Measurements from ENCODE around the gene GMNN.
A peak's percentile ranks its signal among the peaks of the same experiment; 100 is the strongest.
"Not testable (repeated sequence)": the region's sequence is repeated elsewhere in the genome, so short reads cannot be mapped to it uniquely, and the experiment has no call there.

GMNN gene

DNA sequence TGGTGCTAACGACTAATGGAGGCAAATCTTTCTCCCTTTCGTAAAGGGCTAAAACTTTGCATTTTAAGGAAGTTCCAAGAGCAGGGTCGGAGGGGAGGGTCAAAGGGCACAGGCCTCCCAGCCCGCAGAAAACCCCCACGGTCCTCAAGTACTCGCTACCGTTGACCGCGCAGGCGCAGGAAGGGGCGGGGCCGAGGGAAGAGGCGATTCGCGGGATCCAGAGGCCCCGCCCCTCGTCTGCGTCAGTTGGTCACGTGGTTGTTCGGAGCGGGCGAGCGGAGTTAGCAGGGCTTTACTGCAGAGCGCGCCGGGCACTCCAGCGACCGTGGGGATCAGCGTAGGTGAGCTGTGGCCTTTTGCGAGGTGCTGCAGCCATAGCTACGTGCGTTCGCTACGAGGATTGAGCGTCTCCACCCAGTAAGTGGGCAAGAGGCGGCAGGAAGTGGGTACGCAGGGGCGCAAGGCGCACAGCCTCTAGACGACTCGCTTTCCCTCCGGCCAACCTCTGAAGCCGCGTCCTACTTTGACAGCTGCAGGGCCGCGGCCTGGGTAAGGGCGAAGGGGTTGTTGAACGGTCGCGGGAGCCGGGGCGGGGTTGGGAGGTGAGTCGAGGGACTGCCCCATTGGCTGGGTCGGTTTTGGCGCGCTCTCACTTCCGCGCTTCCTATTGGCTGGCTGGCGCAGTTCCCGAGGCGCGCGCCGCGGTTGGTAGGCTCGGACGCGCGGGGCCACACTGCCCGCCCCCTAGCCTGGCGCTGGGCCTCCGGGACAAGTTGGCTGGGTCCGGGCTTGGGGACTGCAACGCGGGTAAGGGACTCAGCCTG lies at the start of gene GMNN:
GMNN (plus strand) TSS at position 242 of the 824 bp plus-strand sequence. CDS start 2,310 bp downstream, outside the sequence.
- in situ Hi-C loops (cut with HindIII; ENCODE audit: low pct_ligation_motif_present, low pct_unique_long_range_greater_than_20kb, low sequenced_read_pairs): no loop called here
- peak; percentile 92 for DNase-seq

DNA sequence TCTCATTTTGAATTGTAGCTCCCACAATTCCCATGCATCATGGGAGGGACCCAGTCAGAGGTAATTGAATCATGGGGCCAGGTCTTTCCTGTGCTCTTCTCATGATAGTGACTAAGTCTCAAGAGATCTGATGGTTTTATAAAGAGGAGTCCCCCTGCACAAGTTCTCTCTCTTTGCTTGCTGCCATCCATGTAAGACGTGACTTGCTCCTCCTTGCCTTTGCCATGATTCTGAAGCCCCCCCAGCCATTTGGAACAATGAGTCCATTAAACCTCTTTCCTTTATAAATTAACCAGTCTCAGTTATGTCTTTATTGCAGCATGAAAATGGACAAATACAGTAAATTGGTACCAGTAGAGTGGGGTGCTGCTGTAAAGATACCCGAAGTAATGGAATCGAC lies 44.1 kb upstream of the GMNN start:
- DNase-seq; in situ Hi-C loops (cut with HindIII; ENCODE audit: low pct_ligation_motif_present, low pct_unique_long_range_greater_than_20kb, low sequenced_read_pairs): not testable (repeated sequence)

DNA sequence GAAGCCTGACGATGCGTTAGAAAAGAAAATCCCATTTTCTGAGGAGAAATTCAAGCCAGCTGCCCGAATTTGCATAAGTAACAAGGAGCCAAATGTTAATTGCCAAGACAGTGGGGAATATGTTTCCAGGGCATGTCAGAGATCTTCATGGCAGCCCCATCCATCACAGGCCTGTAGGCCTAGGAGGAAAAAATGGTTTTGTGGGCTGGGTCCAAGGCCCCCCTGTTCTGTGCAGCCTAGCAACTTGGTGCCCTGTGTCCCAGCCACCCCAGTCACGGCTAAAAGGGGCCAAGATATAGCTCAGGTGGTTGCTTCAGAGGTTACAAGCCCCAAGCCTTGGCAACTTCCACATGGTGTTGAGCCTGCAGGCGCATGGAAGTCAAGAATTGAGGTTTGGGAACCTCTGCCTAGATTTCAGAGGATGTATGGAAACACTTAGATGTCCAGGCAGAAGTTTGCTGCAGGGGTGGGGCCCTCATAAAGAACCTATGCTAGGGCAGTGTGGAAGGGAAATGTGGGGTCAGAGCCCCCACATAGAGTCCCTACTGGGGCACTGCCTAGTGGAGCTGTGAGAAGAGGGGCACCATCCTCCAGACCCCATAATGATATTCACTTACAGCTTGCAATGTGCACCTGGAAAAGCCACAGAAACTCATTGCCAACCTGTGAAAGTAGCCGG lies 43.1 kb upstream of the GMNN start:
- in situ Hi-C loops (cut with HindIII; ENCODE audit: low pct_ligation_motif_present, low pct_unique_long_range_greater_than_20kb, low sequenced_read_pairs); DNase-seq: not testable (repeated sequence)

DNA sequence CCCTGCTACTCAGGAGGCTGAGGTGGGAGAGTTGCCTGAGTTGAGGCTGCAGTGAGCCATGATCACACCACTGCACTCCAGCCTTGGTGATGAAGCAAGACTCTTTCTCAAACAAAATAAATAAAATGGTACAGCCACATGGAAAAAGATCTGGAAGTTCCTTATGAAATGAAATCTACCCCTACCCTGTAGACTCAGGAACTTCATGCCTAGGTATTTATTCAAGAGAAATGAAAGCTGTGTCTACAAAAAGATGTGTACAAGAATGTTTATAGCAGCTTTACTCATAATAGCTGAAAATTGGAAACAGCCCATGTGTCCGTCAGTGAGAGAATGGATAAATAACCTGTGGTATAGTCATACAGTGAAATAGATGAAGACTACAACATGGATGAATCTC lies 40.6 kb upstream of the GMNN start:
- no peak for DNase-seq
- in situ Hi-C loops (cut with HindIII; ENCODE audit: low pct_ligation_motif_present, low pct_unique_long_range_greater_than_20kb, low sequenced_read_pairs): no loop called here

DNA sequence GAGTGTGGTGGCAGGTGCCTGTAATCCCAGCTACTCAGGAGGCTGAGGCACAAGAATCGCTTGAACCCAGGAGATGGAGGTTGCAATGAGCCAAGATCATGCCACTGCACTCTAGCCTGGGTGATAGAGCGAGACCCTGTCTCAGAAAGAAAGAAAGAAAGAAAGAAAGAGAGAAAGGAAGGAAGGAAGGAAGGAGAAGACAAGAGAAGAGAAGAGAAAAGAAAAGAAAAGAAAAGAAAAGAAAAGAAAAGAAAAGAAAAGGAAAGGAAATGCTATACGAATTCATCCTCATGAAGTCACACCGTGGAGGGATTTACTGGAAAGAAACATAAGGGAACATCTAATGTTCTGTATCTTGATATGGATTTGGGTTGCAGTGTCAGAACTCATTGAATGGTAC lies 40.0 kb upstream of the GMNN start:
- DNase-seq; in situ Hi-C loops (cut with HindIII; ENCODE audit: low pct_ligation_motif_present, low pct_unique_long_range_greater_than_20kb, low sequenced_read_pairs): not testable (repeated sequence)

DNA sequence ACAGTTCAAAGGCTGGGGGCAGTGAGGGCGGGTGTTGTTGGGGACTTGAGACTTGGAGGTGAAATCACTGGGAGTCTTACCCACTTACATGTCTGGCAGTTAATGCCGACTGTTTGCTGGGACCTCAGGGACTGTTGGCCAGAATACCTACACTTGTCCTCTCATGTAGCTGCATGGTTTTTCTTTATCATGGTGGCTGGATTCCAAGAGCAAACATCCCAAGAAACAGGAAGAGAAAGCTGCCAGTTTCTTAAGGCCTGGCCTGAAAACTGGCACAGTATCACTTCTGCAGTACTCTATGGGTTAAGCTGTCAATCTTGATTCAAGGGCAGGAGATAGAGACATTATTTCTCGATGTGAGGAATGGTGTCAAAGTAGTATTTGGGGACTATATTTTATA lies 36.0 kb upstream of the GMNN start:
- no peak for DNase-seq
- in situ Hi-C loops (cut with HindIII; ENCODE audit: low pct_ligation_motif_present, low pct_unique_long_range_greater_than_20kb, low sequenced_read_pairs): no loop called here

DNA sequence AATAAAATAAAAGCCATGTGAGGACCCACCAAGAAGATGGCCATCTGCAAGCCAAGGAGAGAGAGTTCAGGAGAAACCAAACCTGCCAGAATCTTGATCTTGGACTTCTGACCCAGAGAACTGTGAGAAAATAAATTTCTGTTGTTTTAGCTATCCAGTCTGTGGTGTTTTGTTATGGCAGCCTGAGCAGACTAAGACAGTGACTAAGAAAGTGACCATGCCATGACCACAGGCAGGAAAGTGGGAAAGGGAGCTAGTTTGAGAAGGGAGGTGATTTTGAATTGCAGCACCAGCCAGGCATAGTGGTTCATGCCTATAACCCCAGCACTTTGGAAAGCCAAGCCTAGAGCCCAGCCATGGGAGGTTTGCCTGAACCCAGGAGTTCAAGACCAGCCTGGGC lies 33.9 kb upstream of the GMNN start:
- in situ Hi-C loops (cut with HindIII; ENCODE audit: low pct_ligation_motif_present, low pct_unique_long_range_greater_than_20kb, low sequenced_read_pairs): no loop called here
- DNase-seq: no peak

DNA sequence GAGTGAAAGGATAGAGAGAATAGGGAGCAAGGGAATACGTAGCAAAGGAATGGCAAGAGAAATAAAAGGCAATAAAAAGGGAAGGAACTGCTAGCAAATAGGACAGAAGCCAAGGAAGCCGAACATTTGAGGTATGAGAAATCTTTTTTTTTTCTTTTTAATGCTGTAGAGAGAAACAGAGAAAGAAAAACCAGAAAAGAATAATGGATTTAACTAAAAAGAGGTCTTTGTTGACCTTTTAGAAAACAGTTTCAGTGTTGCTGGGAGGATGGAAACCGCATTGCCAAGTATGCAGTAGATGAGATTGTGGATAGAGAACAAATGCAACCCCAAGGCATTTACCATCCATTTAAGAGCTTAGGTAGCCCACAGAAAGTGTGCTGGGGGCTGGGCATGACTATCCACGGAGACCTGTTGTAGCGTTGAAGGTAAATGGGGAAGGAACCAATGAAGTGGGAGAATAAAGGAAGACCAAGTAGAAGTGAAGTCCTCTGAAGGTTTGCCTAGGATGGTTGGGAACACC lies 32.5 kb upstream of the GMNN start:
- no peak for DNase-seq
- in situ Hi-C loops (cut with HindIII; ENCODE audit: low pct_ligation_motif_present, low pct_unique_long_range_greater_than_20kb, low sequenced_read_pairs): no loop called here

DNA sequence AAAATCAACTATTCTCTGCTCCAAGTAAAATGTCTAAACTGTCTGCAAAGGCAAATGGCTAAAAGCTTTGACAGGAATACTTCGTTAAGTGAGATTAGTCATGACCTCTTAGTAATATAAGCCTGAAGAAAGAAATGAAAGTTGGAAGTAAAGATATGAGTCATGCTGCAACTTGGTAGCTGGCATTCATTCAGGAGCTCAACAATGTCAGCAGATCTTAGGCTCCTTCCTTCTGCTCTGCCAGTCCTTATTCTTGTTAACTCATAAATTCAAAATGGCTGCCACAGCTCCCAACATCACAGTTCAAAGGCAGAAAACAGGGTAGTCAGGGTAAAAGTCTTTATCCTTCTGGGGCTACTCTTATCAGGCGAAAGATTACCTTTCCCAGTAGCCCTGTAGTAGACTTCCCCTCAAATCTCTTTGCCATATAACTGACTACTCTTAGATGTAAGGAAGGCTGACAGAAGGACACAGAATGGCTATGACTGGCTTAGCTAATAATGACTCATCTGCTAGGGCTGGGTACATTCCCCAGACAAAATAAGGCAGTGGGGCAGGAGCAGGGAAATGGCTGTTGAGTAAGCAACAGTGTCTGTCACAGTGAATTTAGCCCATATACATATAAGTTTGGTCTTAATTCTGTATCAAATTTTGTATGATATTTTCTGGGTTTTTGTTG lies 31.3 kb upstream of the GMNN start:
- peak; percentile 71 for DNase-seq
- in situ Hi-C loops (cut with HindIII; ENCODE audit: low pct_ligation_motif_present, low pct_unique_long_range_greater_than_20kb, low sequenced_read_pairs): no loop called here

DNA sequence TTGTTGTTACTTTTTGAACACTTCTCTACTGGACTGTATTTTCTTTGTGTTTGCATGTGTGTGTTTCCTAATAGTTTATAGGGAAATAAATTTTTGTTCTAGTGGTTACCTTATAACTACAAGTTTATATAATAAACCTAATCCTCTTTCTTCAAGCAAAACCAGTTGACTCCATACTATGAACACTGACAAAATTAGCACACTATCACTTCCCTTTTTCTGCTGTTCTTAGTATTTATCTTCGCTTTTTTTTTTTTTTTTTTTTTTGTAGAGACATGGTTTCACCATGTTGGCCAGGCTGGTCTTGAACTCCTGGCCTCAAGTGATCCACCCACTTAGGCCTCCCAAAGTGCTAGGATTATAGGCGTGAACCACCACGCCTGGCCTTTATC lies 30.8 kb upstream of the GMNN start:
- DNase-seq: no peak
- in situ Hi-C loops (cut with HindIII; ENCODE audit: low pct_ligation_motif_present, low pct_unique_long_range_greater_than_20kb, low sequenced_read_pairs): no loop called here

DNA sequence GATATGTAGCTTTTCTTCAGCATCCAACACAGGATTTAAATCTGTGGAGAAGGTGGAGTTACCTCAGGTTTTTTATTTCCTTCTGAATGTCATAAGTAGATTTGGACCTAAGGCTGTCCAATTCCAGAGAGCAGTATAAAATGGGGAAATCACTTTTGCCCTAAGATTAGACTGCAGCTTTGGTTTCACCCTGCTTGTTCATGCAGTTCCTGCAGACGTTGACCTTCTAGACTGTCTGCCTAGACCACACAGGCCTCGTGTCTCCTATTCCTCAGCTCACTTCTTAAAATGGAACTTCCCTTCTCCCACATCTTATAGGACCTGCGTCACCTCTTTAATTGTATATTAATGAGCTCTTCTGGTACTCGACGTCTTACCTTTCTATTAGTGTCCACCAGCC lies 29.8 kb upstream of the GMNN start:
- in situ Hi-C loops (cut with HindIII; ENCODE audit: low pct_ligation_motif_present, low pct_unique_long_range_greater_than_20kb, low sequenced_read_pairs): no loop called here

DNA sequence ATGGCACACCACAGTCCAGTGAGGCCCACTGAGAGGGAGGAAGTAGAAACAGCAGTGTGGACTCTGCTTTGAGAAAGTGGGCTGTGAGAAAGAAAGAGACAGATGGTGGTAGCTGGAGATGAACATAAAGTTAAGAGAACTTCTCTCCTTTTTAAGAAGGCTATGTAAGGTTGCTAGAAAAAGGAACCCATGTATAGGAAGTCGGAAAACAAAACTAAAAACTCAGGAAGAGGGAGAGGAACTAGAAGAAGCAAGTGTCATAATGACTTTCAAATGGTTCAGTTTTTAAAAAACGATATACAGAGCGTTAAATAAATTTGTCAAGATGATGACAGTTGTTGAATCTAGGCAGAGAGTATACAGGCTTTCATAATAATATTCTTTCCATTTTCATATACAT lies 25.4 kb upstream of the GMNN start:
- in situ Hi-C loops (cut with HindIII; ENCODE audit: low pct_ligation_motif_present, low pct_unique_long_range_greater_than_20kb, low sequenced_read_pairs): no loop called here
- no peak for DNase-seq

More for the DNA sequence above, 29.8 kb upstream of the GMNN start:
- no peak for DNase-seq

DNA sequence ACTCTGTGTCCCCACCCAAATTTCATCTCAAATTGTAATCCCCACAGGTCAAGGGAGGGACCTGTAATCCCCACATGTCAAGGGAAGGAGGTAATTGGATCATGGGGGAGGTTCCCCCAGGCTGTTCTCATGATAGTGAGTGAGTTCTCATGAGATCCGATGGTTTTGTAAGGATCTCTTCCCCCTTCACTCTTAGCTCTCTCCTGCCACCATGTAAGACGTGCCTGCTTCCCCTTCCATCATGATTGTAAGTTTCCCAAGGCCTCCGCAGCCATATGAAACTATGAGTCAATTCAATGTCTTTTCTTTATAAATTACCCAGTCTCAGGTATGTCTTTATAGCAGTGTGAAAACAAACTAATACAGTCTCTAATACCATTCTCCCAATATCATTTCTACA lies 23.9 kb upstream of the GMNN start:
- DNase-seq; in situ Hi-C loops (cut with HindIII; ENCODE audit: low pct_ligation_motif_present, low pct_unique_long_range_greater_than_20kb, low sequenced_read_pairs): not testable (repeated sequence)

DNA sequence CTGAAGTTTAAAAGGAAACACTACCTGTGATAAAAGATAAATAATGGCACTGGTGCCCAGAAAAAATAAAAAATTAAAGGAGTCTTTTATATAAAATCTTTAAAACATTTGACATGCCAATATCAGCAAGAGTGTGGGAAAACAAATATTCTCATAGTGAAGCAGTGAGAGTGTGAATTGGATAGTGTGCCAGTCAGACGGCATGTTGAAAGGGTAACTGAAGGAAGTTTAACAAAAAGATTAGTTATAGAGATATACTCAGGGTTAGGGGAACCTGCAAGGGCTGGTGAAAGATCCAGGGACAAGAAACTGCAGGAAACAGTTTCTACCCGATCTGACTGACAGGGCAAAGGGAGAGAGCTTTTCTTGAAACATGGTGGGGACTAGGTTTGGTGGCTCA lies 22.2 kb upstream of the GMNN start:
- no peak for DNase-seq
- in situ Hi-C loops (cut with HindIII; ENCODE audit: low pct_ligation_motif_present, low pct_unique_long_range_greater_than_20kb, low sequenced_read_pairs): no loop called here

DNA sequence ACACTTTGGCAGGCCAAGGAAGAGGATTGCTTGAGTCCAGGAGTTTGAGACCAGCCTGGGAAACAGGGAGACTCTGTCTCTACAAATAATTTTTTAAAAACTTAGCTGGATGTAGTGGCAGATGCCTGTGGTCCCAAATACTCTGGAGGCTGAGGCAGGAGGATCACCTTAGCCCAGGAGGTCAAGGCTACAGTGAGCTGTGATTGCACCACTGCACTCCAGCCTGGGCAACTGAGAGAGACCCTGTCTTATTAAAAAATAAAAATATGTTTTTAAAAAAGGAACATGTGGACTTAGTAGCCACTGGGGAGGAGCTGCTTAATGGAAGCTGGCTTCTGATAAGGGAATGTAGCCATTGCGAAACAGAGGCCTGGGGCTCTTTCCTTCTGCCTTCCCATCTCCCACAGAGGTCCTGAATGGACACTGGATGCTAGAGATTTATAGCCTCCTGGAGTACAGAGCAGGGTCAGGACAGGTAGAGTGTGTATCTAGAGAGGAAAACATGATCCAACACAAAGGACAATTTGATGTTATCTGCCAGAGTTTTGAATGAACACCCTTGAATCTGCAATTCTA lies 21.7 kb upstream of the GMNN start:
- DNase-seq: no peak
- in situ Hi-C loops (cut with HindIII; ENCODE audit: low pct_ligation_motif_present, low pct_unique_long_range_greater_than_20kb, low sequenced_read_pairs): no loop called here

DNA sequence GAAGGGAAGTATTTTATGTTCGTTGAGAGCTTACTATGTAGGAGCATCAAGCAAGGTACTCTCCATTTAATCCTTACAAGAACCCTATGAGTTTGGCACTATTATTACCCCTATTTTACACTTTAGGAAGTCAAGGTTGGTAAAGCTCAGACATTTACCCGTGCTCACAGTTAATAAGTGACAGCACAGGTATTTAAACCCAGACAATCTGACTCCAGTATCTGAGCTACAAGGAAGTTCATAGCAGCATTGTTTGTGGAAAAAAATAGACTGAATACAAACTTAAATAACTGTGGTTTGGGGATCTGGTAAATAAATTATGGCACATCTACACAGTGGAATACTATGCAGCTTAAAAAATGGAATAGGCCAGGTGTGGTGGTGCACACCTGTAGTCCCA lies 21.2 kb upstream of the GMNN start:
- in situ Hi-C loops (cut with HindIII; ENCODE audit: low pct_ligation_motif_present, low pct_unique_long_range_greater_than_20kb, low sequenced_read_pairs): no loop called here
- no peak for DNase-seq

DNA sequence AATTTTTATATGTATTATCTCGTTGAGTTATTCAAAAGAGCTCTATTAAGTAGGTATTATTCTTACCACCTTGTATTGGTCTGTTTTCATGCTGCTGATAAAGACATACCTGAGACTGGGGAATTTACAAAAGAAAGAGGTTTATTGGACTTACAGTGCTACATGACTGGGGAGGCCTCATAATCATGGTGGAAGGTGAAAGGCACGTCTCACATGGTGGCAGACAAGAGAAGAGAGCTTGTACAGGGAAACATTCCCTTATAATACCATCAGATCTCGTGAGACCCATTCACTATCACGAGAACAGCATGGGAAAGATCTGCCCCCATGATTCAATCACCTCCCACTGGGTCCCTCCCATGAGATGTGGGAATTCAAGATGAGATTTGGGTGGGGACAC lies 20.4 kb upstream of the GMNN start:
- in situ Hi-C loops (cut with HindIII; ENCODE audit: low pct_ligation_motif_present, low pct_unique_long_range_greater_than_20kb, low sequenced_read_pairs); DNase-seq: not testable (repeated sequence)

DNA sequence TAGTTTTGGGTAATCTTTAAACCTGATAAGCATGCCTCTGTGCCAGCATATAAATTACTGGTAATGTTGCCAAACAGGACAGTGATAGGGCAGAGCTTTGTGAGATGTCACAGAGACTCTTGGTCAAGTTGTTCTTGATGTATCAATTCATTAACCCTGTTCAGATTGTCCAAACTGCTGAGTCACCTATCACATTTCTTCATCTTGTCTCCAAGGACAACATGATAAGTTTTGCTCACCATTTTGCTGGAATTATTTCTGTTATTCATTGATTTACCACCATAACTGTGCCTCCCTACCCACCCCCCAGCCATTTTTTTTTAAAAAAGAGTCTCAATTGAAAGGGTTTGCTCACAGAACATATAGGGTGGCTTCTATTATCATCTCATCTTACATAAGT lies 19.5 kb upstream of the GMNN start:
- in situ Hi-C loops (cut with HindIII; ENCODE audit: low pct_ligation_motif_present, low pct_unique_long_range_greater_than_20kb, low sequenced_read_pairs): no loop called here
- no peak for DNase-seq

DNA sequence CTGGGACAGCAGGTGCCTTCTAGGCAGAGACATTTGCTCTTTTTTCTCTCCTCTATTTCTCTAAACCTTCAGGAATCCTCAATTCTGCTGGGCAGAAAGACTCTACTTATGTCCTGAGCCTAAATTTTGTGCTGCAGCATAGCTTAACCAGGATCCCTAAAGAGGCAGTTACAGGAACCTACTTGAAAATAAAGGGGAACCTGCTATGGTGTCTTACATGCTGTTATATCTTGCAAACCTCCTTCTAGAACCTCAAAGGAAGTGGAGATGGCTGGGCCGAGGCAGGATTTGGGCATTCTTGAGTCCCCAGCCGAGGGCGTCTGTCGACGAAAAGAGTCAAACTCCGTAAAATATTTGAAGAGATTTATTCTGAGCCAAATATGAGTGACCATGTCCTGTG lies 17.1 kb upstream of the GMNN start:
- DNase-seq: no peak

More for the DNA sequence above, 17.1 kb upstream of the GMNN start:
- in situ Hi-C loops (cut with HindIII; ENCODE audit: low pct_ligation_motif_present, low pct_unique_long_range_greater_than_20kb, low sequenced_read_pairs): no loop called here
